ENCODE data around the gene MAP2K4.

The MAP2K4 gene

DNA sequence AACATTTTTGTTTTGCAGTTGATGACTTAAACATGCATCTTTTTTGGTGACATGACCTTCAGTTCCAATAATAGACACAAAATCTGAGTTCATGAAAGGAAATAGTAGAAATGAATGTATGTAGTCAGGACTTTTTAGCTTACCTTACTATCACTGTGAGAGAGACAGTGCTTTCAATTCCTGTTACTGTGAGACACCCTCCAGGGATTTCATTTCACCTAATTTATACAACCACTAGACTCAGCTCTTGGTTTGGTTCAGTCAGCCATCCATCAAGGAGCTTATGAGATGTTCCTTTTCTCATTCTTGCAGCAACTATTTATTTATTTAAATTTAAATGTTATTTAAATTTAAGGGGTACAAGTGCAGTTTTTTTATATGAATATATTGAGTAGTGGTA lies 77.9 kb downstream of the MAP2K4 start:
- no peaks in the 10 kb centered on the region for H3K9me3 ChIP-seq (ENCODE audit: control insufficient read depth, low read length)
- H3K27me3 ChIP-seq (ENCODE audit: control insufficient read depth, insufficient read depth, low read length): no peaks in the 10 kb centered on the region
- no peaks in the 10 kb centered on the region for H3K36me3 ChIP-seq (ENCODE audit: control insufficient read depth, insufficient read depth, low read length)
- H3K4me1 ChIP-seq (ENCODE audit: control insufficient read depth, insufficient read depth, low read length): no peaks in the 10 kb centered on the region
- no peak overlapping the region for H3K4me3 ChIP-seq (ENCODE audit: low read length)
- no peak overlapping the region for H3K9ac ChIP-seq (ENCODE audit: low read length)

DNA sequence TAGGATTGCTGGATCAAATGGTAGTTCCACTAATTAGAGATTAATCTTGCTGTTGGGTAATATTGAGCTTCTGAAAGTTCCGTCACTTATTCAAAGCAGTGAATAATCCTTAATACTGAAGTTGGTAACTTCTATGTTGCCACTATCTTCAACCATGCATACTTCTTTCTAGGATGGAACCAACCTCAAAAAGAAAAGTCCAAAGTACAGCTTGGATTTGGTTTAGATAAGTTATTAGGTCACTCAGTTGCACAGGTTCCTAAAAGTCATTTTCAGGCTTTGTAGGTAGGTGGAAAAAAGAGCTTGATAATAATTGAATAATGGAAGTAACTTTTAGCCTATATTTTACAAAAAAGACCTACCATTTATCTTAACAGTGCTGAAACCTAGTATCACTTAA lies 78.7 kb downstream of the MAP2K4 start:
- H3K4me1 ChIP-seq (ENCODE audit: control insufficient read depth, insufficient read depth, low read length): no peaks in the 10 kb centered on the region
- H3K9ac ChIP-seq (ENCODE audit: low read length): no peak overlapping the region
- H3K4me3 ChIP-seq (ENCODE audit: low read length): no peak overlapping the region
- no peaks in the 10 kb centered on the region for H3K9me3 ChIP-seq (ENCODE audit: control insufficient read depth, low read length)
- no peaks in the 10 kb centered on the region for H3K27me3 ChIP-seq (ENCODE audit: control insufficient read depth, insufficient read depth, low read length)
- no peaks in the 10 kb centered on the region for H3K36me3 ChIP-seq (ENCODE audit: control insufficient read depth, insufficient read depth, low read length)

DNA sequence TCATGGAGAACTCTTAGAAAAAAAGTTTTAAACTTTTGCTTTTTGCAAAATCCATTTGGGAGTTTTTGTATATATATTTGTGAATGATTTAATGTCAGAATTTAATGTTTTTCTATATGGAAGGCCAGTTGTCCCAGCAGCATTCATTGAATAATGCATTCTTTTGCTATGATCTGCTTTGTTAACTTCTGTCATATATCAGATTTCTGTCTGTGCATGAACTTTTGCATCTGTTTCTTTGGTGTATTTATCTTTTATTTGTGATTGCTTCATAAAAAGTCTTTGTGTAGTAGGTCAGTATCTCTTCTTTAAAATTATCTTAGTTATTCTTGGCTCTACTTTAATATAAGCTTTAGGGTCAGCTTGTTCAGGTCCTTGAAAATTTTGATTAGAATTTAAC lies 84.2 kb downstream of the MAP2K4 start:
- Histone ChIP-seq H3K36me3 (ENCODE audit: control insufficient read depth, insufficient read depth, low read length) (no peaks in the 10 kb centered on the region), H3K27me3 (ENCODE audit: control insufficient read depth, insufficient read depth, low read length) (no peaks in the 10 kb centered on the region), H3K9ac (ENCODE audit: low read length) (no peak overlapping the region), H3K4me1 (ENCODE audit: control insufficient read depth, insufficient read depth, low read length) (no peaks in the 10 kb centered on the region), H3K4me3 (ENCODE audit: low read length) (no peak overlapping the region), H3K9me3 (ENCODE audit: control insufficient read depth, low read length) (no peaks in the 10 kb centered on the region)

DNA sequence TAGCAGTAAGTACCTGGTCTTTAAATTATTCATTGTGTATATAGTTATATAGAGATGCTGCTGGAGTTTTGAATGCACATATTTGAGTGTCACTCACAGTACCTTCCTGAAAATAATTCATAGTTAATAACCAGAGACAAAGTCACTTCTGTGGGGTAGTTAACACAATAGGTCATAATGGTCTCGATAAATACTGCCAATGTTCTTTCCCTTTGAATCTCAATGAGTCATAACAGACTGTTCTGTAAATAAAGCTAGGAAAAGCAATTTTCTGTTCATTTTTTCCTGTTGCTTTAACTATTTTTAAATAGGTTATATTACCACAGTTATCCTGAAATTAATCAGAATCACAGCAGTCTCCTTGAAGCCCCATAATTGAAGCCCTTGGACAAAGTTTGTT lies 87.2 kb downstream of the MAP2K4 start:
- no peak overlapping the region for H3K4me3 ChIP-seq (ENCODE audit: low read length)
- no peaks in the 10 kb centered on the region for H3K27me3 ChIP-seq (ENCODE audit: control insufficient read depth, insufficient read depth, low read length)
- H3K4me1 ChIP-seq (ENCODE audit: control insufficient read depth, insufficient read depth, low read length): no peaks in the 10 kb centered on the region
- no peaks in the 10 kb centered on the region for H3K9me3 ChIP-seq (ENCODE audit: control insufficient read depth, low read length)
- no peak overlapping the region for H3K9ac ChIP-seq (ENCODE audit: low read length)
- H3K36me3 ChIP-seq (ENCODE audit: control insufficient read depth, insufficient read depth, low read length): no peaks in the 10 kb centered on the region

DNA sequence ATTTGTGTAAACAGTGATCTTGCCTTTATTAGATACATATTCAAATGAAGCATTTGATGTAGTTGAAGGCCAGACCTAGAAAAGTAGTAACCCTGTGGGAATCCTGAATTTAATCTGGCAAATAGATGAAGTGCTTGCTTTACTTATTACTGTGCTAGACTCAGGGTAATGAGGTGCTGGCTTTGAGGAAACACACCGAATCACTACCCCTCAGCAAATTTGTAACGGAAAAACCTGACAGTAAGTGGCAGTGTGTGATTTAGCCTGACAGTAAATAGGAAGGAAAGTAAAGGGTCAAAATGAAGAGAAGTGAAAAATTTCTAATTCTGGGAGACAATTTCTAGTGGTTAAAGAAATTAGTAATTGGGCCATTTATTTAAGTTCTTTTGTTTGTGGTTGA lies 90.2 kb downstream of the MAP2K4 start:
- Histone ChIP-seq H3K4me1 (ENCODE audit: control insufficient read depth, insufficient read depth, low read length) (no peaks in the 10 kb centered on the region), H3K27me3 (ENCODE audit: control insufficient read depth, insufficient read depth, low read length) (no peaks in the 10 kb centered on the region), H3K4me3 (ENCODE audit: low read length) (no peak overlapping the region), H3K9ac (ENCODE audit: low read length) (no peak overlapping the region), H3K9me3 (ENCODE audit: control insufficient read depth, low read length) (no peaks in the 10 kb centered on the region), H3K36me3 (ENCODE audit: control insufficient read depth, insufficient read depth, low read length) (no peaks in the 10 kb centered on the region)

DNA sequence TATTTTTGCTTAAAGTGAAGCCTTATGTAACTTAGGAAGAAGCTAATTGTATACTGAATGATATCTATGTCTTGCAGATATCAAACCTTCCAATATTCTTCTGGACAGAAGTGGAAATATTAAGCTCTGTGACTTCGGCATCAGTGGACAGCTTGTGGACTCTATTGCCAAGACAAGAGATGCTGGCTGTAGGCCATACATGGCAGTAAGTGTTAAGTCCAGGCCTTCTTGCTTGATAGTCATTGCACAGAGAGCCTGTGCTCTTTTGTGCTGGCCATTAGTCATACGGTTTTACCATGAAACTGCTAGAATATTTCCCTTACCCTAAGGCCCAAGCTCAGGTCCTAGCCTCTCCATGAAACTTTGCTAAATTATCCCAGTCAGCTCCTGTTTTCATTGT lies 92.5 kb downstream of the MAP2K4 start:
- H3K9ac ChIP-seq (ENCODE audit: low read length): no peak overlapping the region
- no peaks in the 10 kb centered on the region for H3K36me3 ChIP-seq (ENCODE audit: control insufficient read depth, insufficient read depth, low read length)
- H3K4me3 ChIP-seq (ENCODE audit: low read length): no peak overlapping the region
- no peaks in the 10 kb centered on the region for H3K27me3 ChIP-seq (ENCODE audit: control insufficient read depth, insufficient read depth, low read length)
- no peaks in the 10 kb centered on the region for H3K4me1 ChIP-seq (ENCODE audit: control insufficient read depth, insufficient read depth, low read length)
- no peaks in the 10 kb centered on the region for H3K9me3 ChIP-seq (ENCODE audit: control insufficient read depth, low read length)

DNA sequence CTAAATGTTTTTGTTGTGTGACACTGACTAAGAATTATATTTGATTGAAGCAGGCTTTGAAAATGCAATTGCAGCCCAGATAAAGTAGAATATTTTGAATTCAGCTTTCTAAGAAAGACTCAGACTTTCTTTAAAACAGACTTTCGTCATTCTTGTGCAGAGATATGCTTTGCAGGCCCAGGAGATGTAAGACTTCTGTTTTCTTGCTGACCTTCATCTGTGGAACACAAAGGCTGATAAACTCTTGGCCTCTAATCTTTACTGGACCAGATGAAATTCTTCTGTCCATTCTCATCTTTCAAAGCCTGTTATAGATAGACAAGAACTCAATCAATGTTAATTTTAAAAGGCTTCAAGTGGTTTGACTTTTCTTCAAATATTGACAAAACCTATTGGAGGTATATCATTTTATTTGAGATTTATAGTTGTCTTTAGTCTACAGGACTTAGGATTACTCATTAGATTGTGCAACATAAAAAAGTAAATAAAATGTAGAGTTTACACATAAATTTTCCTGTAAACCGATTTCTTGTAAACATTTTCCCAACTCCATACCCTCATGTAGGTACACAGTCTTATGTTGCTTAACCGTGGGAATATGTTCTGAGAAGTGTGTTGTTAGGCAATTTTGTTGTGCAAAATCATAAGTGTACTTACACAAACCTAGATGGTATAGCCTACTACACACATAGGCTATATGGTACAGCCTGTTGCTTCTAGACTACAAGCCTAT lies 94.2 kb downstream of the MAP2K4 start:
- Histone ChIP-seq H3K4me3 (ENCODE audit: low read length) (no peak overlapping the region), H3K4me1 (ENCODE audit: control insufficient read depth, insufficient read depth, low read length) (no peaks in the 10 kb centered on the region), H3K9me3 (ENCODE audit: control insufficient read depth, low read length) (no peaks in the 10 kb centered on the region), H3K9ac (ENCODE audit: low read length) (no peak overlapping the region), H3K27me3 (ENCODE audit: control insufficient read depth, insufficient read depth, low read length) (no peaks in the 10 kb centered on the region), H3K36me3 (ENCODE audit: control insufficient read depth, insufficient read depth, low read length) (no peaks in the 10 kb centered on the region)

DNA sequence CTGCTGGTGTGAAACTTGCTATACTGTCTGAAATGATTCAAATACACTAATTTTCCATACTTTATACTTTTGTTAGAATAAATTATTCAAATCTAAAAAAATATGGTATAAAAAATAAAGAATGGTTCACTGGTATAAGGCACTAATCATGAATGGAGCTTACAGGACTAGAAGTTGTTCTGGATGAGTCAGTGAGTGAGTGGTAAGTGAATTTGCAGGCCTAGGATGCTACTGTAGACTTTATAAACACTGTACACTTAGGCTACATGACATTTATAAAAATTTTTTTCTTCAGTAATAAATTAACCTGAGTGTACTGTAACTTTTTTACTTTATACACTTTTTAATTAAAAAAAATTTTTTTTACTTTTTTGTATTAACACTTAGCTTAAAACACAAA lies 95.5 kb downstream of the MAP2K4 start:
- H3K9me3 ChIP-seq (ENCODE audit: control insufficient read depth, low read length): no peaks in the 10 kb centered on the region
- no peak overlapping the region for H3K9ac ChIP-seq (ENCODE audit: low read length)
- H3K4me1 ChIP-seq (ENCODE audit: control insufficient read depth, insufficient read depth, low read length): no peaks in the 10 kb centered on the region
- H3K4me3 ChIP-seq (ENCODE audit: low read length): no peak overlapping the region
- no peaks in the 10 kb centered on the region for H3K27me3 ChIP-seq (ENCODE audit: control insufficient read depth, insufficient read depth, low read length)
- H3K36me3 ChIP-seq (ENCODE audit: control insufficient read depth, insufficient read depth, low read length): no peaks in the 10 kb centered on the region

DNA sequence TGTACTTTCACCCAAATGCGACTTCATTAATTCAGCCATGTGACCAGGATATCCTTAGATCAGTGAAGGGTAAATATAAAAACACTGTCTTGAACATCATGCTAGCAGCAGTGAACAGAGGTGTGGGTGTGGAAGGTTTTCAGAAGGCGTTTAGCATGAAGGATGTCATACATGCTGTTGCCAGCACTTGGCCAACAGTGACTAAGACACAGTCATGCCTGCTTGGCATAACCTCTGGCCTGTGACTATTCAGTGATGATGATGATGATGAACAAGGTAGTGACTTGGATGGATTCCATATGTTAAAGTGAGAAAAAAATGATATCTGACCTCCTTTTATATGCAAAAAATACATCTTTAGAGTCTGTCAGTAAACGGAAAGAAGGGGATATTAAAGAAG lies 97.9 kb downstream of the MAP2K4 start:
- Histone ChIP-seq H3K4me1 (ENCODE audit: control insufficient read depth, insufficient read depth, low read length) (no peaks in the 10 kb centered on the region), H3K27me3 (ENCODE audit: control insufficient read depth, insufficient read depth, low read length) (no peaks in the 10 kb centered on the region), H3K36me3 (ENCODE audit: control insufficient read depth, insufficient read depth, low read length) (no peaks in the 10 kb centered on the region), H3K9ac (ENCODE audit: low read length) (no peak overlapping the region), H3K4me3 (ENCODE audit: low read length) (no peak overlapping the region), H3K9me3 (ENCODE audit: control insufficient read depth, low read length) (no peaks in the 10 kb centered on the region)

DNA sequence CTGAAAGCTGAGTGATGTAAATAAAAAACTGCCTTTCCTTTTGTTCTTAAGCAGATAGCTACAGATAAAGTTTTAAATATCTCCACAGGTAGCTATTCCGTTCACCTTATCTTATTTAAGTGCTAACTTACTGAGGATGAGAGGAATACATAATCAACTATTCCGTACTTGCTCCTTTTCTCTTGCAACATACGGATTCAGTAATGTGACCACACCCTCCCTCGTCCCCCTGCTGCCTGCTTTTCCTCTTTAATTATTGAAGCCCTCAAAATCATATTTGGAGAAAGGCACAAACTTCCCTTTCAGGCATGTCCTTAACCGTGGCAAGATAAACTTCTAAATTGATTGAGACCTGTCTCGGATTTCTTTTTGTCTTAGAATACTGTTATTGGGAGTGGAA lies 101.4 kb downstream of the MAP2K4 start:
- Histone ChIP-seq H3K4me1 (ENCODE audit: control insufficient read depth, insufficient read depth, low read length) (no peaks in the 10 kb centered on the region), H3K4me3 (ENCODE audit: low read length) (no peak overlapping the region), H3K36me3 (ENCODE audit: control insufficient read depth, insufficient read depth, low read length) (no peaks in the 10 kb centered on the region), H3K9me3 (ENCODE audit: control insufficient read depth, low read length) (no peaks in the 10 kb centered on the region), H3K27me3 (ENCODE audit: control insufficient read depth, insufficient read depth, low read length) (no peaks in the 10 kb centered on the region), H3K9ac (ENCODE audit: low read length) (no peak overlapping the region)

DNA sequence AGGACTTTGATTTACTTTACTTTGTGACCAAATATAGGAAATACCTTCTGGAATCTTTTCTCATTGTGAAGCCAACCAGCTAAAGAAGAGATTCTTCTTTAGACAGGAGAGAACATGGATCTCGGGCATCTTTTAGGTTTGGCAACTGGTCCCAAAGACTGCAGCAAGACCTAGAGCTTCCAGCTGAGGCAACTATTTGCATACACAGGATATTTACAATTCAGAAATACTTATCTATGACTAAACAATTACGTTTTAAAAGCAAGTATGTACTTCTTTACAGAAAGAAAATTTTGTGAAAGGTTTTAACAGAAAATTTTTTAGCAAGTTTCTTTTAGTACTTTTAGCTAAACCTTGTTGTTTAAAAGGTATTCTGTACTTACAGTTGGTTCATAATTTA lies 106.5 kb downstream of the MAP2K4 start:
- Histone ChIP-seq H3K36me3 (ENCODE audit: control insufficient read depth, insufficient read depth, low read length) (peaks cover 5% of the 10 kb centered on the region), H3K27me3 (ENCODE audit: control insufficient read depth, insufficient read depth, low read length) (no peaks in the 10 kb centered on the region), H3K4me3 (ENCODE audit: low read length) (no peak overlapping the region), H3K9ac (ENCODE audit: low read length) (no peak overlapping the region), H3K9me3 (ENCODE audit: control insufficient read depth, low read length) (no peaks in the 10 kb centered on the region), H3K4me1 (ENCODE audit: control insufficient read depth, insufficient read depth, low read length) (no peaks in the 10 kb centered on the region)

DNA sequence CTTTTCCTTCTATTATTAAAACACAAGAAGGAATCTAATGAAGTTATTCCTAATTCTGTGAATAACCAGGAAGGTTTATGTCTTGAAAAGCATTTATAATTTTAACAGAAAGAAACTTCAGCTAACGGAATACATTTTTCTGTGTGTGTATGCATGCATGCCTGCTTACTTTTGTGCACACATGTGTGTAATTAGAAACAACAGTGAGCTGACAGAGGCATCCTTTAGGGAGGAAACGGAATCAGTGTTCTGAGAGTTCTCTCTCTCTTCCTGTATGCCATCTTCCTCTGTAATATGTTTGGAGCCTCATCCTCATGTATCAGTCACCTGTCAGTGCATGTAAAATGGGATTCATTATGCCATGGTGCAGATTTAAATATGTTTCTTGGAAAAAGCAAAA lies 107.0 kb downstream of the MAP2K4 start:
- peaks cover 5% of the 10 kb centered on the region for H3K36me3 ChIP-seq (ENCODE audit: control insufficient read depth, insufficient read depth, low read length)
- no peak overlapping the region for H3K9ac ChIP-seq (ENCODE audit: low read length)
- H3K9me3 ChIP-seq (ENCODE audit: control insufficient read depth, low read length): no peaks in the 10 kb centered on the region
- no peaks in the 10 kb centered on the region for H3K27me3 ChIP-seq (ENCODE audit: control insufficient read depth, insufficient read depth, low read length)
- H3K4me3 ChIP-seq (ENCODE audit: low read length): no peak overlapping the region
- no peaks in the 10 kb centered on the region for H3K4me1 ChIP-seq (ENCODE audit: control insufficient read depth, insufficient read depth, low read length)

DNA sequence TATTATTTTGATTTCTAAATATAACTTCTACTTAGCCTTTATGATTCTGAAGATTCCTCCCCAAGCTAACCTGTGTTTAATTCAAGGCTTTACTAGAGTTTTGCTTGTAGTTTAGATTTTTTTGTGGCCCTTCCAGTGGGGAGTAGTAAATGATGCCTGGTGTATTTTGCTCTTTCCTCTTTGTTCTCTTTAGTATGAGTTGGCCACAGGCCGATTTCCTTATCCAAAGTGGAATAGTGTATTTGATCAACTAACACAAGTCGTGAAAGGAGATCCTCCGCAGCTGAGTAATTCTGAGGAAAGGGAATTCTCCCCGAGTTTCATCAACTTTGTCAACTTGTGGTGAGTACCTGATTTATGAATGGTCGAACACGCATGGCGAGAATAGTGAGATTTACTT lies 108.3 kb downstream of the MAP2K4 start:
- no peaks in the 10 kb centered on the region for H3K27me3 ChIP-seq (ENCODE audit: control insufficient read depth, insufficient read depth, low read length)
- H3K36me3 ChIP-seq (ENCODE audit: control insufficient read depth, insufficient read depth, low read length): peaks cover 5% of the 10 kb centered on the region
- H3K4me1 ChIP-seq (ENCODE audit: control insufficient read depth, insufficient read depth, low read length): no peaks in the 10 kb centered on the region

More for the DNA sequence above, 108.3 kb downstream of the MAP2K4 start:
- Histone ChIP-seq H3K9me3 (ENCODE audit: control insufficient read depth, low read length) (no peaks in the 10 kb centered on the region), H3K9ac (ENCODE audit: low read length) (no peak overlapping the region), H3K4me3 (ENCODE audit: low read length) (no peak overlapping the region)
